PC-3 (cell line): ENCODE measurements around the gene GPC5.

Experiments
- EZH2 ChIP-seq: fragments of 300-600 bp; sonication (generic); IDR thresholded peaks from one replicate; pipeline ENCODE4 v1.6.1; 2017; ENCODE audit warnings: antibody characterized with exemption, mild to moderate bottlenecking, low read length; ENCODE audit not compliant: unreplicated experiment
- EZH2phosphoT487 ChIP-seq: fragments of 300-600 bp; sonication (generic); IDR thresholded peaks from 2 replicates; pipeline ENCODE4 v1.6.1; 2018; ENCODE audit warnings: mild to moderate bottlenecking, antibody characterized with exemption, low read length, borderline replicate concordance
- TF ChIP-seq, protein P1 (sequence below): fragments of 300-600 bp; sonication (generic); conservative IDR thresholded peaks from 2 replicates; pipeline ENCODE4 v1.5.1; 2017; ENCODE audit warnings: antibody characterized with exemption, low read depth, mild to moderate bottlenecking, low read length

GRCh38 chr13:91621963-91622362 lies 223.5 kb downstream of the GPC5 start:
- TF ChIP-seq, protein P1, sequence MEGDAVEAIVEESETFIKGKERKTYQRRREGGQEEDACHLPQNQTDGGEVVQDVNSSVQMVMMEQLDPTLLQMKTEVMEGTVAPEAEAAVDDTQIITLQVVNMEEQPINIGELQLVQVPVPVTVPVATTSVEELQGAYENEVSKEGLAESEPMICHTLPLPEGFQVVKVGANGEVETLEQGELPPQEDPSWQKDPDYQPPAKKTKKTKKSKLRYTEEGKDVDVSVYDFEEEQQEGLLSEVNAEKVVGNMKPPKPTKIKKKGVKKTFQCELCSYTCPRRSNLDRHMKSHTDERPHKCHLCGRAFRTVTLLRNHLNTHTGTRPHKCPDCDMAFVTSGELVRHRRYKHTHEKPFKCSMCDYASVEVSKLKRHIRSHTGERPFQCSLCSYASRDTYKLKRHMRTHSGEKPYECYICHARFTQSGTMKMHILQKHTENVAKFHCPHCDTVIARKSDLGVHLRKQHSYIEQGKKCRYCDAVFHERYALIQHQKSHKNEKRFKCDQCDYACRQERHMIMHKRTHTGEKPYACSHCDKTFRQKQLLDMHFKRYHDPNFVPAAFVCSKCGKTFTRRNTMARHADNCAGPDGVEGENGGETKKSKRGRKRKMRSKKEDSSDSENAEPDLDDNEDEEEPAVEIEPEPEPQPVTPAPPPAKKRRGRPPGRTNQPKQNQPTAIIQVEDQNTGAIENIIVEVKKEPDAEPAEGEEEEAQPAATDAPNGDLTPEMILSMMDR, result no peak
- no peak for TF ChIP-seq EZH2
- no peak for TF ChIP-seq EZH2phosphoT487
